T-helper 2 cell treated with Interferon-gamma antibody and Interleukin-4, amounts not matched to agents 100 ng/mL and 5 ng/mL, for 36 hours (primary cell): ENCODE results near the gene FANCI. TPM values are rescaled to one million over a fixed set of nuclear protein-coding genes. Genes with fewer than 3 reads are reported as not detected.

Source experiments
- intact Hi-C: fragments of 100-400 bp; cut with micrococcal nuclease; formaldehyde crosslinking; loops from one replicate; pipeline ENCODE4 v1.15.1; 2023
- total RNA-seq: library from RNA; stranded (reverse); gene quantifications from 2 replicates; pipeline ENCODE4 v1.2.3, GENCODE V29; 2022

The FANCI gene
- 193 and 202 TPM in 2 replicates for total RNA-seq

DNA sequence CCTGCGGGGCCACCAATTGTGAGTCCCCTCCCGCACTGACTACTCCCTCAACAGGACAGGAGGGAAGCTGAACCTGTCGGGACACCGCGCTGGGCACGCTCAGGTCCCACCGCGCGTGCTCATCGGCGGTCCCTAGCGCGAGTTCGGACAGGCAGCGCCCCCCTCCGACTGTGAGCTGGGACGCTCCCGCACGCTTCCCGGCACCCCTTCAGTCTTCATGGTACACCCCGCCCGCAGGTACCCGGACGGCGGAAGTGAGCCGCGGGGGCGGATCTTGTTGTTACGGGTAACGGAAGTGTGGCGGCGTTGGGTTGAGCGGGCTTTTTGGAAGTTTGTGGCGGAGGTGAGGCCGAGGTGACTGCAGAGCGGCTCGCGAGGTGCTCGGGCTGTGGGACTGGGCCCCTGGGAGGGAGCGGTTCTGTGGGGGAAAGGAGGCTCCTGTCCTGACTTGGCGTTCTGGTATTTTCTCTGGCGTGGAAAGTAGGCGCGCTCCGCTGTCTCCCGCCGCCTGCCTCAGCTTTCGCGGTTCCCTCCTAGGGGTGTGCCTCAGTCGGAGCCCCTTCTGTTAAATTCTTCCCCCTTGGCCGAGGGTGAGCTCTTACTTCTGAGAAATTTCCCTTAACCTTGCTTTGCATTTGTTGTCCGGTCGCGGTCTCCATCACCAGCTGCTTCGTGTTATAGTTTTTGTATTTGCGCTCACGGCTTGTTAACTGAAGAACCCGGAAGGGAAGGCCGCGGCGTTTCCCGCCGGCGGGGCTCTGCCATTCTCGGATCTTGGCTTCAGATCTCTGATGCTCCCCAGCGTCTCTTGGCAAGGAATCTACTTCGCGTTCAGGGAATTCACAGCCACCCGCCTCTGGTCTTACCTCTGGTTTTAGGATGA is at the start of gene FANCI:
Gene FANCI, plus strand, starts transcription at position 289 of the 883 bp plus-strand sequence. CDS start 3,669 bp downstream, outside the sequence.
- intact Hi-C loops, result loop anchor here (1.0 to 10.0 kb wide), 5 partner anchors 37 to 347 kb away; partner anchors contain the start of genes ABHD2, HAPLN3 and TICRR

DNA sequence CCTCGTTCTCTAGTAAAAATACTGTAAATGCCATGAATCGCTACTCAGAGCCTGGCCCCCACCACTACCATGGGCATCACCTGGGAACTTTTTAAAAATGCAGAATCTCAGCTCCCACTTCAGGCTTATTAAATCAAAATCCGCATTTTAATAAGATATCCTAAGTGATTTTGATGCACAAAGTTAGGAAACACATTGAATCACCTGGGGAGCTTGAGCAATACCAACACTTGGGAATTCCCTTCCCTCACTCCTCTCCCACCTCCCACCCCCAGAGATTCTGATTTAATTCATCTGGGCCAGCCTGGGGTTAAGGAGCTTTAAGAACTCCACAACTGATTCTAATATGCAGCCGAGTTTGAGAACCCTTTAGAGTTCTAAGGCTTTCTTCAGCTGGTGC is 49.2 kb upstream of the FANCI start:
- intact Hi-C loops, result no loop called here

- intact Hi-C loops, result no loop called here
These were observed 47.9 kb upstream of the FANCI start for GRCh38 chr15:89195836-89196235.

- intact Hi-C loops, result no loop called here
These were observed 47.5 kb upstream of the FANCI start for GRCh38 chr15:89196241-89196640.

DNA sequence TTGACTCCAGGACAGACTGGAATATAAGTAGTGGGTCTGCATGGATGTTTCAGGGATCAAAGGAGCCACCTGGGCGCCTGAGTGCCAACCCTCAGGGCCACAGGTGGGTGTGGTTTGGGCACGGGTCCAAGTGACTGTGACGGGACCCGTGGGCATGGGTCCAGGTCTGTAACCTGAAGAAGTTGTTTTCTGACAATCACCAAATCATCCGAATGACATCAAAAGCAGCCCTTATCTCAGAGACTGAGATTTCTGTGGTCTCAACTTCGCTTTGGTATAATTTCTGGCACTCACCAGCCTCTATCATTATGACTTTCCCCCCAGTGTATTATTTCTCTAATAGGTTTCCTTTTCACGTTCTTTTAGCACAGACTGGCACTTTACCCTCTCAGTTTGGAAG is 46.8 kb upstream of the FANCI start:
- intact Hi-C loops, result no loop called here

GRCh38 chr15:89197503-89197971 is 46.2 kb upstream of the FANCI start:
- intact Hi-C loops, result no loop called here

DNA sequence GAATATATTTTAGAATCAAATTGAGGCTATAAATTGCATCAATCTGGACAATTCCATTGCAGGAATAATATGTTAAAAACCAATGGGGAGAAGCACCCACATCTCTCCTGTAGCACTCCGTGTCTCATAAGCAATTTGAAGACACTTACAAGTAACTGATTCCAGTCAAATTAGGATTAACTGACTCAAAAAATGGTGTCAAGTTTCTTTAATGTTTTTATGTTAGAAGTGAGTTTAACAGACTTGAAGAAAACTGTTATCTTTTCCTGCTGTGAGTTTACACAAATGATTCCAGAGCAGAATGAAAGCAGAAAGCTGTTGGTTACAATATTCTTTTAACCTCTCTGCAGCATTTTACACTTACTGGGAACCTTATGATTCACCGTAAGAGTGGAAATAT is 45.6 kb upstream of the FANCI start:
- intact Hi-C loops, result no loop called here

GRCh38 chr15:89198934-89199333 is 44.8 kb upstream of the FANCI start:
- intact Hi-C loops, result no loop called here

DNA sequence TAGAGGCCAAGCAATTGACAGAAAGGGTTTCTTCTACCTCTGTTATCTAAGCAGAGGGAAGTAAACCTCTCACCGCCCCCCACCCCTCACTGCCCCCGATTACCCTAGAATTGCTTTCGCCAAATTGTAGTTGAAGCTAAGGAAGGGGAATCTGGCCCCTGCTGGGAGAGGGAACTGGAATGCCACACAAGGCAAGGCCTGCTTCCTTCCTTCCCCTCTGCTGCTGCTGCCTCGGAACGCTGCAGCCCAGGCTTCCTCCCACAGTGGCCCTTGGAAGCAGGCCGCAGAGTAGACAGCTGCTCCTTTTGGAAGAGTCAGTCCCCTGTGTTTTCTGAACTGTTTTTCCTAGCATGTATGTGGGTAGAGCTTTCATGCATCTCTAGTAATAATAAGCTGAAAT is 44.0 kb upstream of the FANCI start:
- intact Hi-C loops, result no loop called here

DNA sequence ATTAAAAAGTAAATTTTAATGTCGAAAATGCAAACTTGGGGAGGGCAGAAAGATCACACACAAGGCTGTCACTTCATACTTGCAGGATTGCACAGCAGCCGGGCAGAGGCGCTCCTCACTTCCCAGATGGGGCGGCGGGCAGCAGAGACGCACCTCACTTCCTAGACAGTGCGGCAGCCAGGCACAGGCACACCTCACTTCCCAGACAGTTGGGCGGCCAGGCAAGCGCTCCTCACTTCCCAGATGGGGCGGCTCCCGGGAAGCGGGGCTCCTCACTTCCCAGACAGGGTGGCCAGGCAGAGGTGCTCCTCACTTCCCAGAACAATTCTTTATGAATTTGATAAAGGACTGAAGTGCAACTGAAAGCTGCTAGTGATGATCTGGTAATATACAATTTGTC is 43.6 kb upstream of the FANCI start:
- intact Hi-C loops, result no loop called here

DNA sequence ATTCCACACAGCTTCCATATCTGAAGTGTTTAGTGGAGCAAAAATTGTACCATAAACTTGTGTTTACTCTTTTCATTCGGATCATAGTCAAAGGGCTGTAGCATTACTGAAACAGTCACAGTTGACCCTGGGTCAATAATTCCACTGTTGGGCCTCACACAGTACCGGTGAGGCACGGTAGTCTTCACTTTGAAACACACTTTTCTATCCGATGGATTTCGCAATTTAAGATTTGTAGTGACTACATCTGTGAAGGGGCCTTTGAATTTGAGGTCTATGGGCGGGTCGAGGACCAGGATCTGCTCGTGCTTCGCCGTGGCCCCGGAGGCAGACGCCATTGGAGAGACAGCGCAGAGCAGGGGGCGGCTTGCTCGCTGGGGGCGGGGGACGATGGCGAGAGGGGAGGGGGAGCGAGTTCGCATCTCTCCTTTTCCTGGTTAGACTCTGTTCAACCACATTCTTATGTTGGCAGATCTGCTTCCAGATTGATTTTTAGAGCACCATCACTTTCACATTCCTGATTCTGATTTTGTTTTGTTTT is 42.2 kb upstream of the FANCI start:
- intact Hi-C loops, result no loop called here

- intact Hi-C loops, result loop anchor here (1.0 to 2.0 kb wide), 2 partner anchors 115 to 131 kb away; partner anchors contain the start of genes ABHD2 and POLG
These were observed 40.0 kb upstream of the FANCI start for GRCh38 chr15:89203705-89204273.

DNA sequence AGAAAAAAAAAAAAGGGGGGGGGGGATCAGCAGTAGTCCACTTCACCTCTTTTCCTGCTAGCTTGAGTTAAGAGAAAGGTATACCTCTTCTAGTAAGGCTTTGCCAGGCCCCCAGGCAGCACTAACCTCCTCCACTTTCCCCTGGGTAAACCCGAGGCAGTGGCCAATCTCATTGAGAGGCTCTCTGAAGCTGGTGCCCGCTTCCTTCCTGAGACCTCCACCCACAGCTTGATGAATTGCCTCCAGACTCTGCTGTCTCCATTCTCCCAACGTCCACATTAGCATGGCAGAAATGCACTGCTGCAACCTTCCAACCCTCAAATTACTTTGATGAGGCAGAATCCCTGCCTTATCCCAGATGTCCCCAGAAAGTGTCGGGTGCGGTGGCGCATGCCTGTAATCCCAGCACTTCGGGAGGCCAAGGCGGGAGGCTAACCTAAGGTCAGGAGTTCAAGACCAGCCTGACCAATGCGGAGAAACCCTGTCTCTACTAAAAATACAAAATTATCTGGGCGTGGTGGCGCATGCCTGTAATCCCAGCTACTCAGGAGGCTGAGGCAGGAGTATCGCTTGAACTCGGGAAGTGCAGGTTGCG is 37.7 kb upstream of the FANCI start:
- intact Hi-C loops, result loop anchor here (2.0 kb wide), 2 partner anchors 39 to 129 kb away; partner anchors contain the start of gene POLG

DNA sequence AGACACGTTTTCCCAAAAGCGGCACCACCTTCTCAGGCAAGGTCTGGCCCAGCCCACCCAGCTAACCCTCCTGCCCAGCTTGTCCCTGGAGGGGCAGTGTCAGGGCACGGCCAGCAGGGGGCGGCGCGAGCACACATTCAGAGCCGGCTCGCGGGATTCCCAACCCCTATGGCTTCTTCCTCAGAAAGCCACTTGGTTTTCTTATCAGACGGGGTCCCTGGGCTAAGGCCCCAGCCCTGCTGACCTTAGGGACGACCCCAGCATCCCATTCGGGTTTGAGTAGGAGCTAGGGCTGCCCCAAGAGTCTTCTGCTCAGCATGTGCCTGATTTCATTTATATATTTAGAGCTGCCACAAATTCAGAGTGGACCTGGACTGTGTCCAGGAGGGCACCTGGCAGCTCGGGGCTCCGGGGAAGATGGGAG is 36.9 kb upstream of the FANCI start:
- intact Hi-C loops, result loop anchor here (1.0 to 2.0 kb wide), 2 partner anchors 38 to 223 kb away; no protein-coding TSS in a partner anchor

GRCh38 chr15:89208256-89208655 is 35.5 kb upstream of the FANCI start:
- intact Hi-C loops, result no loop called here

GRCh38 chr15:89209057-89209456 is 34.7 kb upstream of the FANCI start:
- intact Hi-C loops, result no loop called here

GRCh38 chr15:89211678-89212170 is 32.1 kb upstream of the FANCI start:
- intact Hi-C loops, result no loop called here

DNA sequence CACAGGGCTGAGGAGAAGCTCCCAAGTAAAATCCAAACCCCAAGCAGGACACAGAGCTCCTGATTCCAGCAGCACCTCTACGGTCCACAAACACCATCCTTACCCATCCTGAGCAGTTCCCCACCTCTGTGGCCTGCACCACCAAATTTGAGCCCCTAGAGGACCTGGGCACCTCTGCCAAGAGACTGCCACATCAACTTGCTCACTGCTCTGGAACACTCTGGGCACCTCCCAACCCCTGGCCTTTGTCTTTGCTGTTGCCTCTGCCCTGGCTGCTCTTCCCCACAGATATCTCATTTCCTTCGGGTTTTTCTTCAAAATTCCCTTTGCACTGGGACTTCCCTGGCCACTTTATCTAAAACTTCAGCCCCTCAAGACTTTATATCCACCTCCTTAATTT is 28.2 kb upstream of the FANCI start:
- intact Hi-C loops, result no loop called here

GRCh38 chr15:89217031-89217430 is 26.7 kb upstream of the FANCI start:
- intact Hi-C loops, result no loop called here

DNA sequence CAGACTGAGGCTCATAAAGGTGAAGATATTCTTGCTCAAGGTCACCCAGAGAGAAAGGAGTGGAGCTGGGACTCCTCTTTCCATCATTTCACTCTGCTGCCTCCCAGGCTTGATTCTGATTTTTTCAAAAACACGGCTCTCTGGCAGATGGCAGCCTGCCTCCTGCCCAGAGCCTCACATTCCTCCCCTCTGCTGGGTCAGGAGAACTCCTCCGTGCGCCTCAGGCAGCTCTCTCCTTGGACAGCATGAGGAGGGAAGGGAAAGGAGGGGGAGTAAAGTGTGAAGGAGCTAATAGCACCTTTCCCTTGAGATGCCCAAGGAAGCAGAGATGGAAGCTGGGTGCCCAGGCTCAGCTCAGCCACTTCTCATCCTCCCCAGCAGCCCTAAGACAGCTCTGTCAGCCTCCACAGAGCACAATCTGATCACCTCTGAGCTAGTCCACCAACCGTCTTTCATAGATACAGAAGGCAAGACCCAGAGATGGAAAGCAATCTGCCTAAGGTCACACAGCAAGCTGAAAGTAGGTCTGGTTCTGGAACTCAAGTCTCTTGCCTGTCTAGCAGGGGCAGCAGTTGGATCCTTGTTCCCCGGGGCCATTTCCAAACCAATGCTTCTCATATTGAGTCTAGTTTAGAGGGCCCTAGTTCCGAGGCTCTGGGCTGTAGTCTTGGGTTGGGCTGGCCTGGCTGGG is 25.9 kb upstream of the FANCI start:
- intact Hi-C loops, result no loop called here

DNA sequence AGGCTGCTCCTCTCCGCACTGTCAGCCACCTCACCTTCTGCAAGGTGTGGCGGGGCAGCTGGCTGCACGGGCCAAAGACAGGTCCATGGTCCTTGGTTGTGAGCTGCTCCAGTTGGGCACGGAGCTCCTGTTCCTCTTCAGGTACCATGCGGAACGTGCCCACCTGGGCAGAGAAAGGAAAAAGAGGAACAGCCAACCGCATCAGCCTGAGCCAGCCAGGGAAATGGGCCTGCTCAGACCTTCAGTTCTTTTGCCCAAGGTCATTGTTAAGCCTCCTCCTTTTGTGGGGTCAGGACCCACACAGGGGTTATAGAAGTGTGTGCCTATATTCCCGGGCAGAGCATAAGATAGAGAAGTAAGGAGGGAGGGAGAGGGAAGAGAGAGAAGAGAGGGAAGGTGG is 25.2 kb upstream of the FANCI start:
- intact Hi-C loops, result no loop called here
